Measurements from ENCODE around the gene LEMD3. TPM values are rescaled to one million over a fixed set of nuclear protein-coding genes. Genes with fewer than 3 reads are reported as not detected.

The LEMD3 gene
- polyA plus RNA-seq (2012; rRNA removed), result 4.4 and 6.1 TPM in 2 replicates
- polyA plus RNA-seq (2012; cell fraction: cytosol; rRNA removed), result 4.6 and 5.1 TPM in 2 replicates
- 11.7 and 12.8 TPM in 2 replicates for polyA plus RNA-seq (2012; cell fraction: nucleus; rRNA removed)

DNA sequence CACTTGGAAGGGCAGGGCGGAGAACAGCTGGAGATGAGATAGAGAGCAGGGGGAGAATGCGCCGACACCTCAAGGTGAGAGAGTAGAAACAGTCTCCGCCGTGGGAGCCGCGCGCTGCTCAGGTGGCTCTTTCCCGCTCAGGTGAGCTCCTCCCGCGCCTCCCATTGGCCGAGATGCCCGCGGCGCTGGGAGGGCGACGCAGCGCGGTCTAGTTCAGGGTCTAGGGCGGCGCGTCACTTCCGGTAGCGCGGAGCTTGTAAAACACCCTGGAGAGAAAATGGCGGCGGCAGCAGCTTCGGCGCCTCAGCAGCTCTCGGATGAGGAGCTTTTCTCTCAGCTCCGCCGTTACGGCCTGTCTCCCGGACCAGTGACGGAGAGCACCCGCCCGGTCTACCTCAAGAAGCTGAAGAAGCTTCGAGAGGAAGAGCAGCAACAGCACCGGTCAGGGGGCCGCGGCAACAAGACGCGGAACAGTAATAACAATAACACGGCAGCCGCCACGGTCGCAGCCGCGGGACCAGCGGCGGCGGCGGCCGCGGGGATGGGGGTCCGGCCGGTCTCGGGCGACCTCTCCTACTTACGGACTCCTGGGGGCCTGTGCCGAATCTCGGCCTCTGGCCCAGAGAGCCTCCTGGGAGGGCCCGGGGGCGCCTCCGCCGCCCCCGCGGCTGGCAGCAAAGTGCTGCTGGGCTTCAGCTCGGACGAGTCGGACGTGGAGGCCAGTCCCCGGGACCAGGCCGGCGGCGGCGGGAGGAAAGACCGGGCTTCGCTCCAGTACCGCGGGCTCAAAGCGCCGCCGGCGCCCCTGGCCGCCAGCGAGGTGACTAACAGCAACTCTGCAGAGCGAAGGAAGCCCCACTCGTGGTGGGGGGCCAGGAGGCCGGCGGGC lies at the start of gene LEMD3:
Gene LEMD3, plus strand, starts transcription at position 264 of the 889 bp plus-strand sequence. Its CDS starts 14 bp downstream, at position 278.
- no peaks in the 10 kb centered on the region for H3K9me2 ChIP-seq
- H3K36me3 ChIP-seq (replicated peaks in 1 of 2; ENCODE audit: control insufficient read depth in 1 of 2, insufficient read depth in 2 of 2, low read length in 1 of 2), result peaks cover 2 to 11% of the 10 kb centered on the region in 2 experiments
- peak within 1 kb of the TSS; percentile 86 for H3K4me2 ChIP-seq
- H2AFZ ChIP-seq (ENCODE audit: low read depth), result peak within 1 kb of the TSS; percentile 100
- CTCF ChIA-PET, result interaction anchor here (0.8 to 2.2 kb wide), 8 partner anchors 11 to 374 kb away, joined by 3 to 6 read pairs (median 4); no protein-coding TSS in a partner anchor
- DNase-seq, result peak; percentile 94
- peaks cover 12 to 18% of the 10 kb centered on the region in 2 experiments; a peak in 3 of 4 replicates for H3K4me1 ChIP-seq (ENCODE audit: control insufficient read depth in 1 of 2, insufficient read depth in 2 of 2, low read depth in 1 of 2, low read length in 1 of 2)
- peaks cover 36% of the 10 kb centered on the region for H4K20me1 ChIP-seq (ENCODE audit: insufficient read depth)
- POLR2A ChIA-PET, result interaction anchor here (0.9 to 1.4 kb wide), 3 partner anchors 25 to 63 kb away, joined by 3 to 6 read pairs (median 3); no protein-coding TSS in a partner anchor
- H3F3A ChIP-seq (replicated peaks; ENCODE audit: insufficient read depth), result peaks cover 12% of the 10 kb centered on the region
- no peaks in the 10 kb centered on the region for H3K9me3 ChIP-seq
- 2% methylated on average over 38 of the region's 91 CpGs for WGBS (ENCODE audit: low lambda C conversion rate)
- peaks cover 50% of the 10 kb centered on the region for H3K79me2 ChIP-seq (ENCODE audit: insufficient read depth)
- H3K27me3 ChIP-seq (ENCODE audit: insufficient read depth), result peaks cover under 1% of the 10 kb centered on the region; the same call in 1 of the 2 replicates
- peak within 1 kb of the TSS; percentile 77 to 89 for H3K27ac ChIP-seq (ENCODE audit: low read depth in 2 of 2, low read length in 1 of 2)
- peak within 1 kb of the TSS; percentile 93 to 94 for H3K4me3 ChIP-seq (ENCODE audit: low read depth in 2 of 2, low read length in 1 of 2)
- peak within 1 kb of the TSS; percentile 94 for H3K9ac ChIP-seq
- TF ChIP-seq RXRA (IDR thresholded peaks at IDR 0.05; ENCODE audit: borderline replicate concordance, low read depth) (no peak), SIN3A (IDR thresholded peaks at IDR 0.05; ENCODE audit: borderline replicate concordance, low read depth, low read length) (peak; percentile 44; the same call in 1 of the 2 replicates), TEAD4 (IDR thresholded peaks at IDR 0.05; ENCODE audit: borderline replicate concordance, insufficient read depth) (0 out of 2 replicates have a peak, but pooled peaks have one; percentile 25), YY1 (IDR thresholded peaks at IDR 0.05; ENCODE audit: low read depth) (peak; percentile 96), TAF1 (IDR thresholded peaks at IDR 0.05; ENCODE audit: borderline replicate concordance, low read depth, low read length) (peak; percentile 96), EP300 (IDR thresholded peaks at IDR 0.05; ENCODE audit: borderline replicate concordance in 1 of 2, low read depth in 1 of 2, low read length in 1 of 2) (no peak), JUND (IDR thresholded peaks at IDR 0.05) (no peak), MEF2A (IDR thresholded peaks at IDR 0.05; ENCODE audit: borderline replicate concordance, low read depth) (no peak), FOXJ3 (CRISPR knock-in tag; IDR thresholded peaks at IDR 0.05) (no peak), SMC3 (IDR thresholded peaks at IDR 0.05; ENCODE audit: low read depth, low read length) (no peak), POLR2AphosphoS5 (IDR thresholded peaks at IDR 0.05; ENCODE audit: low read depth, low read length) (peak; percentile 90), TCF12 (IDR thresholded peaks at IDR 0.05) (no peak; the same call in 1 of the 2 replicates), RAD21 (IDR thresholded peaks at IDR 0.05; ENCODE audit: low read length) (no peak), GABPA (IDR thresholded peaks at IDR 0.05; ENCODE audit: low read depth) (peak; percentile 77), FOXM1 (IDR thresholded peaks at IDR 0.05; ENCODE audit: low read depth) (no peak), RCOR1 (IDR thresholded peaks at IDR 0.05; ENCODE audit: low read length) (no peak), EZH2phosphoT487 (IDR thresholded peaks at IDR 0.05; ENCODE audit: borderline replicate concordance, low read depth) (no peak), CHD2 (IDR thresholded peaks at IDR 0.05; ENCODE audit: low read length, partially characterized antibody) (no peak), RFX5 (IDR thresholded peaks at IDR 0.05; ENCODE audit: low read length) (no peak)
- TF ChIP-seq, protein P1, sequence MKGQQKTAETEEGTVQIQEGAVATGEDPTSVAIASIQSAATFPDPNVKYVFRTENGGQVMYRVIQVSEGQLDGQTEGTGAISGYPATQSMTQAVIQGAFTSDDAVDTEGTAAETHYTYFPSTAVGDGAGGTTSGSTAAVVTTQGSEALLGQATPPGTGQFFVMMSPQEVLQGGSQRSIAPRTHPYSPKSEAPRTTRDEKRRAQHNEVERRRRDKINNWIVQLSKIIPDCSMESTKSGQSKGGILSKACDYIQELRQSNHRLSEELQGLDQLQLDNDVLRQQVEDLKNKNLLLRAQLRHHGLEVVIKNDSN (IDR thresholded peaks at IDR 0.05; ENCODE audit: borderline replicate concordance, low read depth), result peak; percentile 72
- TF ChIP-seq, protein P2, sequence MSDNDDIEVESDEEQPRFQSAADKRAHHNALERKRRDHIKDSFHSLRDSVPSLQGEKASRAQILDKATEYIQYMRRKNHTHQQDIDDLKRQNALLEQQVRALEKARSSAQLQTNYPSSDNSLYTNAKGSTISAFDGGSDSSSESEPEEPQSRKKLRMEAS (IDR thresholded peaks at IDR 0.05; ENCODE audit: low read depth), result peak; percentile 93
- TF ChIP-seq, protein P3, sequence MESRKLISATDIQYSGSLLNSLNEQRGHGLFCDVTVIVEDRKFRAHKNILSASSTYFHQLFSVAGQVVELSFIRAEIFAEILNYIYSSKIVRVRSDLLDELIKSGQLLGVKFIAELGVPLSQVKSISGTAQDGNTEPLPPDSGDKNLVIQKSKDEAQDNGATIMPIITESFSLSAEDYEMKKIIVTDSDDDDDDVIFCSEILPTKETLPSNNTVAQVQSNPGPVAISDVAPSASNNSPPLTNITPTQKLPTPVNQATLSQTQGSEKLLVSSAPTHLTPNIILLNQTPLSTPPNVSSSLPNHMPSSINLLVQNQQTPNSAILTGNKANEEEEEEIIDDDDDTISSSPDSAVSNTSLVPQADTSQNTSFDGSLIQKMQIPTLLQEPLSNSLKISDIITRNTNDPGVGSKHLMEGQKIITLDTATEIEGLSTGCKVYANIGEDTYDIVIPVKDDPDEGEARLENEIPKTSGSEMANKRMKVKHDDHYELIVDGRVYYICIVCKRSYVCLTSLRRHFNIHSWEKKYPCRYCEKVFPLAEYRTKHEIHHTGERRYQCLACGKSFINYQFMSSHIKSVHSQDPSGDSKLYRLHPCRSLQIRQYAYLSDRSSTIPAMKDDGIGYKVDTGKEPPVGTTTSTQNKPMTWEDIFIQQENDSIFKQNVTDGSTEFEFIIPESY (IDR thresholded peaks at IDR 0.05; ENCODE audit: borderline replicate concordance, low read depth), result no peak
- TF ChIP-seq, protein P4, sequence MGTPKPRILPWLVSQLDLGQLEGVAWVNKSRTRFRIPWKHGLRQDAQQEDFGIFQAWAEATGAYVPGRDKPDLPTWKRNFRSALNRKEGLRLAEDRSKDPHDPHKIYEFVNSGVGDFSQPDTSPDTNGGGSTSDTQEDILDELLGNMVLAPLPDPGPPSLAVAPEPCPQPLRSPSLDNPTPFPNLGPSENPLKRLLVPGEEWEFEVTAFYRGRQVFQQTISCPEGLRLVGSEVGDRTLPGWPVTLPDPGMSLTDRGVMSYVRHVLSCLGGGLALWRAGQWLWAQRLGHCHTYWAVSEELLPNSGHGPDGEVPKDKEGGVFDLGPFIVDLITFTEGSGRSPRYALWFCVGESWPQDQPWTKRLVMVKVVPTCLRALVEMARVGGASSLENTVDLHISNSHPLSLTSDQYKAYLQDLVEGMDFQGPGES (IDR thresholded peaks at IDR 0.05; ENCODE audit: low read depth, low read length), result no peak
- TF ChIP-seq, protein P5, sequence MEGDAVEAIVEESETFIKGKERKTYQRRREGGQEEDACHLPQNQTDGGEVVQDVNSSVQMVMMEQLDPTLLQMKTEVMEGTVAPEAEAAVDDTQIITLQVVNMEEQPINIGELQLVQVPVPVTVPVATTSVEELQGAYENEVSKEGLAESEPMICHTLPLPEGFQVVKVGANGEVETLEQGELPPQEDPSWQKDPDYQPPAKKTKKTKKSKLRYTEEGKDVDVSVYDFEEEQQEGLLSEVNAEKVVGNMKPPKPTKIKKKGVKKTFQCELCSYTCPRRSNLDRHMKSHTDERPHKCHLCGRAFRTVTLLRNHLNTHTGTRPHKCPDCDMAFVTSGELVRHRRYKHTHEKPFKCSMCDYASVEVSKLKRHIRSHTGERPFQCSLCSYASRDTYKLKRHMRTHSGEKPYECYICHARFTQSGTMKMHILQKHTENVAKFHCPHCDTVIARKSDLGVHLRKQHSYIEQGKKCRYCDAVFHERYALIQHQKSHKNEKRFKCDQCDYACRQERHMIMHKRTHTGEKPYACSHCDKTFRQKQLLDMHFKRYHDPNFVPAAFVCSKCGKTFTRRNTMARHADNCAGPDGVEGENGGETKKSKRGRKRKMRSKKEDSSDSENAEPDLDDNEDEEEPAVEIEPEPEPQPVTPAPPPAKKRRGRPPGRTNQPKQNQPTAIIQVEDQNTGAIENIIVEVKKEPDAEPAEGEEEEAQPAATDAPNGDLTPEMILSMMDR (IDR thresholded peaks at IDR 0.05), result peak; percentile 9; the same call in 1 of the 2 replicates
- TF ChIP-seq, protein P6, sequence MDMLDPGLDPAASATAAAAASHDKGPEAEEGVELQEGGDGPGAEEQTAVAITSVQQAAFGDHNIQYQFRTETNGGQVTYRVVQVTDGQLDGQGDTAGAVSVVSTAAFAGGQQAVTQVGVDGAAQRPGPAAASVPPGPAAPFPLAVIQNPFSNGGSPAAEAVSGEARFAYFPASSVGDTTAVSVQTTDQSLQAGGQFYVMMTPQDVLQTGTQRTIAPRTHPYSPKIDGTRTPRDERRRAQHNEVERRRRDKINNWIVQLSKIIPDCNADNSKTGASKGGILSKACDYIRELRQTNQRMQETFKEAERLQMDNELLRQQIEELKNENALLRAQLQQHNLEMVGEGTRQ (IDR thresholded peaks at IDR 0.05; ENCODE audit: borderline replicate concordance, low read depth, low read length), result no peak

All from SK-N-SH (cell line).